Memory B cell (primary cell): ENCODE results near the gene ALDH1L2.
"Not testable (repeated sequence)": the region's sequence is repeated elsewhere in the genome, so short reads cannot be mapped to it uniquely, and the experiment has no call there.

Experiments used
- ATAC-seq: fragments of 150-1000 bp; cut with Tn5 transposase; 2 replicates; pipeline ENCODE4 v1.10.0; 2021; ENCODE audit warnings: low read depth, mild to moderate bottlenecking, moderate library complexity
- DNase-seq, 2 donors: peaks; one replicate each; pipeline ENCODE4 v3.0.0; 2022; ENCODE audit warnings: low spot score in 2 of 2
- H3K27ac Mint-ChIP-seq: one replicate; pipeline ENCODE4 v1.8.0; 2022; ENCODE audit warnings: mild to moderate bottlenecking, moderate library complexity, mixed read lengths
- H3K27me3 Mint-ChIP-seq: one replicate; pipeline ENCODE4 v1.8.0; 2022; ENCODE audit warnings: mixed read lengths
- H3K36me3 Mint-ChIP-seq: one replicate; pipeline ENCODE4 v1.8.0; 2022; ENCODE audit warnings: mild to moderate bottlenecking, mixed read lengths
- H3K4me1 Mint-ChIP-seq: one replicate; pipeline ENCODE4 v1.8.0; 2022; ENCODE audit warnings: mixed read lengths
- H3K4me3 Mint-ChIP-seq: one replicate; pipeline ENCODE4 v1.8.0; 2022; ENCODE audit warnings: mild to moderate bottlenecking, moderate library complexity, mixed read lengths
- H3K9me3 Mint-ChIP-seq: one replicate; pipeline ENCODE4 v1.8.0; 2022; ENCODE audit warnings: mixed read lengths

ALDH1L2 gene

GRCh38 chr12:105099356-105099755 lies 15.1 kb upstream of the ALDH1L2 start:
- Mint-ChIP-seq H3K36me3 (peaks cover 4% of the 10 kb centered on the region), H3K27ac (no peak overlapping the region), H3K27me3 (peaks cover 8% of the 10 kb centered on the region), H3K4me3 (no peak overlapping the region), H3K4me1 (peaks cover 5% of the 10 kb centered on the region), H3K9me3 (peaks cover 6% of the 10 kb centered on the region)
- ATAC-seq (no peak), DNase-seq (no peak)

- not testable (repeated sequence) for H3K4me3 Mint-ChIP-seq, H3K27me3 Mint-ChIP-seq, DNase-seq, ATAC-seq, H3K36me3 Mint-ChIP-seq, H3K27ac Mint-ChIP-seq, H3K9me3 Mint-ChIP-seq, H3K4me1 Mint-ChIP-seq
Observed at GRCh38 chr12:105095338-105095737, 11.1 kb upstream of the ALDH1L2 start.

DNA sequence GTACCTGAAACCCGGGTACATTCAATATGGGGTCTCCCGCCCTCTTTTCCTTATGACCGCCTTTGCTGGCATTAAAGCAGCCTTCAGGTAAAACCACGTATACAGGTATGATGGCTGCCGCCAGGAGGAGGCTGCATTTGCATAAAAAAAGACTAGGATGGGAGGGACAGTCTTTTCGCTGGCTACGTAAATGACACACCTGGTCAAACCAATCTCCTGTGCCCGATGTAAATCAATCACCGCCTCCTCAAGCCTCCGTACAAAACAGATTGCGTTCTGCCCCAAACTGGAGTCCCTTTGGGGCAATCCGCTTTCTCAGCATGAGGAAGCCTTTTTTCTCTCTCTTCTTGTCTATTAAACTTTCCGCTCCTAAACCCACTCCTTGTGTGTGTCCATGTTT lies 8.1 kb upstream of the ALDH1L2 start:
- peaks cover 3% of the 10 kb centered on the region for H3K36me3 Mint-ChIP-seq
- ATAC-seq, result no peak
- no peak overlapping the region for H3K27ac Mint-ChIP-seq
- H3K4me1 Mint-ChIP-seq, result peaks cover 7% of the 10 kb centered on the region
- H3K4me3 Mint-ChIP-seq, result no peak overlapping the region
- peaks cover 5% of the 10 kb centered on the region for H3K9me3 Mint-ChIP-seq
- H3K27me3 Mint-ChIP-seq, result peaks cover 3% of the 10 kb centered on the region
- DNase-seq, result no peak

DNA sequence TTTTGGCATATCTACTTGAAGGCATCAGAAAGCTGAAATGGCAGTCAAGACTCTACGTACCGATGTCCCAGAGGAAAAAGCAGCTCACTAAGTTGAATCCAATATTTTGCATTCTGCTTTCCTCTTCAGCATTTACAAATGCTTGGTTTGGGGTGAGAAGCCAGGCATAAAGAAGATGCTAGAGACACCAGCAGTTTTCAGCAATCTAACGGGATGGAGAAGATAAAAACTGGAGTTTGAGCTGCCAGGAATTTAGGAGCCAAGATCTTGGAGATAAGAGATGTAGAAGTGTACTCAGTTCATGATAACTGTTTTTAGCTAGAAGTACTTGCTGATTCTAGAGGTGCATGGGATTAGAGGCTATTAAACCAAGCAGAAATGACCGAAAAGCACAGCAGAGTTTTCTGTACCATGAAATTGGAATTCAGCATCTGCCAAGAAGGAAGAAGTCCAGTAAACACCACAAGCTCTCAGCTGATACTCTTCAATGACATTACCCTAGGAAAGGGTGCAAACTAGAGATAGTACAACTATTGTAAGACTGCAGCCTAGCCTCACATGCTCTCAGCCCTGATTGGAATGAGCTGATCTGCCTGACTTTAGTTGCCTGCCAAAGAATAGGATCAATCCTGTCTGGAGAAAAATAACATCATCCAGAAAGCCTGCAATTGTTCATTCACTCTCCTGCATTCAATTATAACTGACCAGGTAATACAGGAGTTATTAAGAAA lies 7.4 kb upstream of the ALDH1L2 start:
- Mint-ChIP-seq H3K27me3 (peaks cover 3% of the 10 kb centered on the region), H3K36me3 (peaks cover 3% of the 10 kb centered on the region), H3K27ac (no peak overlapping the region), H3K9me3 (peaks cover 5% of the 10 kb centered on the region), H3K4me1 (peaks cover 7% of the 10 kb centered on the region), H3K4me3 (no peak overlapping the region)
- ATAC-seq (no peak), DNase-seq (no peak)

DNA sequence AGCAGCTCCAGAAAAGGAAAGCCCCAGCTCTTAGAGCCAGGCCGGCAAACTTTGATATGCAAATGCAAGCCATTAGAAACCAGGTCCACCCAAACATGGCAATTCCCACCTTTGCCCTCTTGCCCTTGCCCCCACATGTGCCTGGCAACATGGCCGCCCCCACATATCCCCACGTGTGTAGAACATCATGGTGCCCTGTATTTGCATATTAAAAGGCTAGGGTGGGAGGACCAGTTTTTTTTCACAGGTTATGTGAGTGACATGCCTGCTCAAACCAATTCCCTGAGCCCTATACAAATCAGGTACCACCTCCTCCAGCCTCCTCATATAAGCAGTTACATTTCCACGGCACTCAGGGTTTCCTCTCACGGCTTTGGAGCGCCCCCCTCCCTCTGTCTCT lies 6.1 kb upstream of the ALDH1L2 start:
- Mint-ChIP-seq H3K27ac (no peak overlapping the region), H3K4me1 (peaks cover 7% of the 10 kb centered on the region), H3K36me3 (no peaks in the 10 kb centered on the region), H3K27me3 (peaks cover 7% of the 10 kb centered on the region), H3K4me3 (no peak overlapping the region), H3K9me3 (no peaks in the 10 kb centered on the region)
- DNase-seq (no peak), ATAC-seq (no peak)

- no peak for DNase-seq
- Mint-ChIP-seq H3K36me3 (no peaks in the 10 kb centered on the region), H3K9me3 (no peaks in the 10 kb centered on the region), H3K27me3 (peaks cover 8% of the 10 kb centered on the region), H3K4me1 (peaks cover 7% of the 10 kb centered on the region), H3K4me3 (no peak overlapping the region), H3K27ac (no peak overlapping the region)
- no peak for ATAC-seq
Observed at GRCh38 chr12:105089817-105090216, 5.6 kb upstream of the ALDH1L2 start.

GRCh38 chr12:105085501-105085900 lies 1.2 kb upstream of the ALDH1L2 start:
- ATAC-seq, result no peak
- Mint-ChIP-seq H3K9me3 (no peaks in the 10 kb centered on the region), H3K27me3 (peaks cover 10% of the 10 kb centered on the region), H3K36me3 (no peaks in the 10 kb centered on the region), H3K4me1 (peaks cover 8% of the 10 kb centered on the region), H3K27ac (no peak overlapping the region), H3K4me3 (peak overlapping the region; percentile 35)
- DNase-seq, result no peak

DNA sequence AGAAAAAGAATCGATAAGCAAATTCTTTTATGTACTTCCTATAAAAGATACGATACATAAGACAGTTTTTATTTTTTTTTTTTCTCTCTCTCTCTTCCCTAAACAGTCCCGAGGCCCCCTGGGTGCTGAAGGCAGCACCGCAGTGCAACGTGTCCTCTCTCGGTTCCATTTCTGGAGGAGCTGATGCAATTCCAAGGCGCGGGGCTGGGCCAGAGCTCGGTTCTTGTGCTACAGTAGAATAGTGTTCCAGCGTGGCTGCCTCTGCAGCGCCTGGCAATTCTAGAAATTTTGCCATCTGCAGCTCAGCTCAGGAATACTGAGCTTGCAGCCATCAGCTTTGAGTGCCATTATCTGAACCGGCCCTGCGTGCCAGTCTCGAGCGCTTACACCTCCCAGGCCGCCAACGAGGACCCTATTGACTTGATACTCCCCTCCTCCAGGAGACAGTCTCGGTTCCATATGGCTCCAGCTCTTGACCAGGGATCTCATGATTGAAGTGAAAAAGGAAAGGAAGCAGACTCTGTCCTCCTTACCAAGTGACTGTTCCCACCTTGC lies 630 bp downstream of the ALDH1L2 start:
- Mint-ChIP-seq H3K27me3 (peaks cover 10% of the 10 kb centered on the region), H3K4me1 (peaks cover 5% of the 10 kb centered on the region)

DNA sequence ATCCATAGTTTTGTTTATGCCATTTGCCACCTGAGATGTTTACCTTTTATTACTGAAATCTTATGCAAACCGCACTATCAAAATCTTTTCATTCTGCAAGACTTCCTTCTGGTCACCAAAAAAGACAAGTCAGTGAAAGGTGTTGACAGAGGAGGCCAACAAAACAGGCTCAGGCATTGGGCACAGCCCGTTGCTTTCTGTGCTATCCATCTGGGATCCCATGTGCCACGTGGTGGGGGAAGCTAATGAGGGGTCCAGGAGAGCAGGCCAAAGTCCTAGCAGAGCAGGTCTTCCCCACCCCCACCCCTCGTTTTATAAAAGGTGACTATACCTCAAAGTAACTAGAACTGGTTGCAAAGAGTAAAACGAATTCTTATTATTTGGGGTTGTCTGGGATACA lies 1.2 kb downstream of the ALDH1L2 start:
- H3K27ac Mint-ChIP-seq, result no peak overlapping the region
- no peak overlapping the region for H3K4me3 Mint-ChIP-seq
- H3K27me3 Mint-ChIP-seq, result peaks cover 10% of the 10 kb centered on the region

More for the DNA sequence above, 630 bp downstream of the ALDH1L2 start:
- H3K9me3 Mint-ChIP-seq, result no peaks in the 10 kb centered on the region
- H3K27ac Mint-ChIP-seq, result no peak overlapping the region
- no peaks in the 10 kb centered on the region for H3K36me3 Mint-ChIP-seq
- peak overlapping the region; percentile 60 for H3K4me3 Mint-ChIP-seq
- peak; percentile 28 for ATAC-seq
- no peak for DNase-seq

GRCh38 chr12:105078712-105079570 lies 5.3 kb downstream of the ALDH1L2 start:
- Mint-ChIP-seq H3K27ac (no peak overlapping the region), H3K4me3 (no peak overlapping the region), H3K27me3 (peaks cover 5% of the 10 kb centered on the region), H3K9me3 (no peaks in the 10 kb centered on the region), H3K36me3 (no peaks in the 10 kb centered on the region), H3K4me1 (peaks cover 3% of the 10 kb centered on the region)
- ATAC-seq (no peak), DNase-seq (no peak)

More for the DNA sequence above, 1.2 kb downstream of the ALDH1L2 start:
- H3K9me3 Mint-ChIP-seq, result no peaks in the 10 kb centered on the region
- H3K36me3 Mint-ChIP-seq, result no peaks in the 10 kb centered on the region
- H3K4me1 Mint-ChIP-seq, result peaks cover 5% of the 10 kb centered on the region
- no peak for ATAC-seq
- no peak for DNase-seq

- Mint-ChIP-seq H3K4me3 (no peak overlapping the region), H3K9me3 (no peaks in the 10 kb centered on the region), H3K27ac (no peak overlapping the region), H3K36me3 (no peaks in the 10 kb centered on the region), H3K4me1 (peaks cover 5% of the 10 kb centered on the region), H3K27me3 (no peaks in the 10 kb centered on the region)
- DNase-seq, result no peak
- ATAC-seq, result no peak
Observed at GRCh38 chr12:105077435-105077834, 6.8 kb downstream of the ALDH1L2 start.

- no peaks in the 10 kb centered on the region for H3K36me3 Mint-ChIP-seq
Observed at GRCh38 chr12:105076913-105077312, 7.3 kb downstream of the ALDH1L2 start.

DNA sequence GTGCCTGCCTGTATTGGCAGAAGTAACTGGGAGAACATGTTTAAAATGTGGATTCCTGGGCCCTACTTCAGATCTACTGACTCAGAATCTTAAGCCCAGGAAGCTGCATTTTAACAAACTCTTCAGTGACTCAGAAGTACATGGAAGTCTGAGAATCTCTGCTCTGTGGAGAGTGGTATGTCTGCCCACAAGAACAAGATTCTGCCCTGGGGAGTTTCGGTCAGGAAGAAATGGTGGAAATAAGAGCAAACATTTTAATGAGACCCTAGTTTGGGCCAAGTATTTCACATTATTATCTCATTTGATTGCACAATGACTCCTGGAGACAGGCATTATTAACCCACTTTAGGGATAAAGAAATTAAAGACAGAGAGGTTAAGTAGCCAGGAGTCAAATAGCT lies 8.2 kb downstream of the ALDH1L2 start:
- peaks cover 7% of the 10 kb centered on the region for H3K4me1 Mint-ChIP-seq
- H3K9me3 Mint-ChIP-seq, result no peaks in the 10 kb centered on the region
- no peak for ATAC-seq
- no peak overlapping the region for H3K4me3 Mint-ChIP-seq
- H3K27ac Mint-ChIP-seq, result no peak overlapping the region
- no peak for DNase-seq
- H3K27me3 Mint-ChIP-seq, result no peaks in the 10 kb centered on the region
- no peaks in the 10 kb centered on the region for H3K36me3 Mint-ChIP-seq

More at GRCh38 chr12:105076913-105077312, 7.3 kb downstream of the ALDH1L2 start:
- ATAC-seq (no peak), DNase-seq (no peak)
- Mint-ChIP-seq H3K27me3 (no peaks in the 10 kb centered on the region), H3K4me3 (no peak overlapping the region), H3K9me3 (no peaks in the 10 kb centered on the region), H3K27ac (no peak overlapping the region), H3K4me1 (peaks cover 7% of the 10 kb centered on the region)

DNA sequence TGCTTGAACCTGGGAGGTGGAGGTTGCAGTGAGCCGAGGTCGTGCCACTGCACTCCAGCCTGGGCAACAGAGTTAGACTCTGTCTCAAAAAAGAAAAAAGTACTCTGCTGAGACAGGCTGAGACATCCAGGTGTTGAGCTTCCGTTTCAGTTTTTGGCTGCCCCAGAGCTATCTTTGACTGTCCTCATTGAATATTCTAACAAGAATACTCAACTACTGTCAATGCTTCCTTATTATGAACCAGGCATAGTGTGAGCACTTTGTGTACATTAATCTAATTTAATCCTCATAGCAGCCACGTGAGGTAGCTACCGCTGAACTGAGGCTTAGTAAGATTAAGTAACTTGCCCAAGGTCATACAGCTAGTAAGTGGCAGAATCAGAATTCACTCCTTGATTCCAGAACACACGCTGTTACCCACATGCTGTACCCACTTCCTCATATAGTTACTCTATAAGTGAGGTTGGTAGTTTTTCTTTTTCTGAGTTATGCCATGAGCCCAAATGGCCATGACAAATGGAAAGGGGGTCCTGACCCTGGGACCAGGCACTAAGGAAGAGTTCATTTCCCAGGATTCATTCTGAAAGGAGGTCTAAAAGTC lies 11.3 kb downstream of the ALDH1L2 start:
- Mint-ChIP-seq H3K9me3 (no peaks in the 10 kb centered on the region), H3K4me1 (peaks cover 9% of the 10 kb centered on the region), H3K27ac (no peak overlapping the region), H3K27me3 (no peaks in the 10 kb centered on the region), H3K4me3 (no peak overlapping the region), H3K36me3 (no peaks in the 10 kb centered on the region)
- ATAC-seq (peak; percentile 61), DNase-seq (no peak)
